ENCODE measurements around the gene CD200.

The CD200 gene

GRCh38 chr3:112354642-112355306, 21.8 kb downstream of the CD200 start:
- Mint-ChIP-seq H3K4me3 (no peak overlapping the region), H3K4me1 (peaks cover 51% of the 10 kb centered on the region), H3K27me3 (ENCODE audit: low read depth, poor library complexity) (no peaks in the 10 kb centered on the region), H3K36me3 (ENCODE audit: low read depth) (peaks cover 81% of the 10 kb centered on the region), H3K9me3 (no peaks in the 10 kb centered on the region), H3K27ac (peak overlapping the region; percentile 17)
- DNase-seq, result no peak
- TF ChIP-seq, protein P1, sequence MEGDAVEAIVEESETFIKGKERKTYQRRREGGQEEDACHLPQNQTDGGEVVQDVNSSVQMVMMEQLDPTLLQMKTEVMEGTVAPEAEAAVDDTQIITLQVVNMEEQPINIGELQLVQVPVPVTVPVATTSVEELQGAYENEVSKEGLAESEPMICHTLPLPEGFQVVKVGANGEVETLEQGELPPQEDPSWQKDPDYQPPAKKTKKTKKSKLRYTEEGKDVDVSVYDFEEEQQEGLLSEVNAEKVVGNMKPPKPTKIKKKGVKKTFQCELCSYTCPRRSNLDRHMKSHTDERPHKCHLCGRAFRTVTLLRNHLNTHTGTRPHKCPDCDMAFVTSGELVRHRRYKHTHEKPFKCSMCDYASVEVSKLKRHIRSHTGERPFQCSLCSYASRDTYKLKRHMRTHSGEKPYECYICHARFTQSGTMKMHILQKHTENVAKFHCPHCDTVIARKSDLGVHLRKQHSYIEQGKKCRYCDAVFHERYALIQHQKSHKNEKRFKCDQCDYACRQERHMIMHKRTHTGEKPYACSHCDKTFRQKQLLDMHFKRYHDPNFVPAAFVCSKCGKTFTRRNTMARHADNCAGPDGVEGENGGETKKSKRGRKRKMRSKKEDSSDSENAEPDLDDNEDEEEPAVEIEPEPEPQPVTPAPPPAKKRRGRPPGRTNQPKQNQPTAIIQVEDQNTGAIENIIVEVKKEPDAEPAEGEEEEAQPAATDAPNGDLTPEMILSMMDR (IDR thresholded peaks at IDR 0.05), result no peak

DNA sequence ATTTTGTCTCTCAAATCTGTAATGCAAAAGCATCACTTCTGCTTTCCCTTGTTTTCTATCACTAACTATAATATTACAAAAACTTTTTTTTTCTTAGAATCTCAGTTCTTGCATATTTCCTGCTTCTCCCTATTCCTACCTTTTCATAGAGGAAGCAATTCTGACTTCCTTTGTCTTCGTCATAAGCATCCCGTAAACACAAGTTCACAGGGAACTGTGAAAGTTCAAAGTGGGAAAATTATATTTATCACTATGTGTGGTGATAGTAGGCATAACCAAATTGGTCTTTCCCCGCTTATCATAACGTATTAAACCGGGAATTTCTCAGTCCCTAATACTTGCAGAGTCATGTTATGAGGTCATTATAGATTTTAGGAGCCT, 22.3 kb downstream of the CD200 start:
- TF ChIP-seq, protein P1 (IDR thresholded peaks at IDR 0.05), result no peak
- Mint-ChIP-seq H3K36me3 (ENCODE audit: low read depth) (peaks cover 76% of the 10 kb centered on the region), H3K4me3 (no peak overlapping the region), H3K4me1 (peaks cover 46% of the 10 kb centered on the region), H3K27ac (no peak overlapping the region), H3K27me3 (ENCODE audit: low read depth, poor library complexity) (no peaks in the 10 kb centered on the region), H3K9me3 (no peaks in the 10 kb centered on the region)
- no peak for DNase-seq

DNA sequence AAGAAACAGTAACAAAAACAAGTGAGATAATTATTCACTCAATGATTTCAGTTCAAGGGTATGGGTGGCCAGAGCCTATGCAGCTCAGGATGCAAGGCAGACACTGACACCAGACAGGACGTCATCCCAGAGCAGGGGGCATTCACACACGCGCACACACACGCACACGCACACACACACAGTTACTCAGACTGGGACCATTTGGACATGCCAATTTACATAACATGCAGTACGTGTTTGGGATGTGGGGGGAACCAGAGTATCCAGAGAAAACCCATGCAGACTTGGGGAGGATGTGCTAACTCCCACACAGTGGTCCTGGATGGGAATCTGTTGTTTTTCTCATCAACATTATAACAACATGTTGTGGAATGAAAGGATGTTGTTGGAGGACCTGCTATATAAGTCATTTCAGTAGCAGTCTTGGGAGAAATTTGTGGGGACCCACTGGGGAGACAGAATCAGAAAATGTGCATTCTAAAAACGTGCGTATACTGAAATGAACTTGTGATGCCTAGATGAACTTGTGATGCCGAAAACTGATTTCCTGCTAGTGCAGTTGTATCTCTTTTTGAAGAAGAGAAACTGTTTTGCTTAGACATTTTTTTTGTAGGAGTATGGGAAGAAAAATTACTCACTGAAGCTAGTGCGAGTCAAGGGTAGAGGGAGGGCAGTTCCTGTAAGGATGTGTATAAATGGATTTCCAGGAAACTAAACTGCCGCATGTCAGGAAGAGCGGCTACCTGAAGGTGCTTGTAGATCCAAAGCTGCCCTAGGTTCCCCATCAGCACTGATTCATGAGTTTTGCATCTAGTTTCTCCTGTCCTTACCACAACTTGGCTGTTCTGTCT, 25.2 kb downstream of the CD200 start:
- no peak for DNase-seq
- Mint-ChIP-seq H3K27ac (peak overlapping the region; percentile 23), H3K4me1 (peaks cover 17% of the 10 kb centered on the region), H3K4me3 (no peak overlapping the region), H3K9me3 (no peaks in the 10 kb centered on the region), H3K27me3 (ENCODE audit: low read depth, poor library complexity) (no peaks in the 10 kb centered on the region), H3K36me3 (ENCODE audit: low read depth) (peaks cover 78% of the 10 kb centered on the region)
- TF ChIP-seq, protein P1 (IDR thresholded peaks at IDR 0.05), result no peak

DNA sequence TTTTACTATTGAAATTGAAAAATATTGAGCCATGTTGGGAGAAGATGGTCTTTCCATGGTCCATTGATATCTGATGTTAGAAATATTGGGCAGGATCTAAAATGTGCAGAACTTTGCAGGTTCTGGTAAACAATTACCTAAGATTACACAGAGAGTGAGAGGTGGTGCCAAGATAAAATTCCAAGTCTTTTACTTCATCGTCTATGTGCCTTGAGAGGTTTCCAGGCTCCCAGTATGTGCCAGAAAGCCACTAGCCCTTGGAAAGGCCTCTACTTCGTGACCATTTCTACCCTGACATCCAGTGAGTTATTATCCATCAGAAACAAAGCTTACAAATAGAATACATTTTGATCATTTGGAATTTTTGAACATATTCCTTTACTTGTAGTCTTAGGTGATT, 27.6 kb downstream of the CD200 start:
- Mint-ChIP-seq H3K4me3 (no peak overlapping the region), H3K4me1 (peaks cover 6% of the 10 kb centered on the region), H3K9me3 (no peaks in the 10 kb centered on the region), H3K36me3 (ENCODE audit: low read depth) (peaks cover 74% of the 10 kb centered on the region), H3K27me3 (ENCODE audit: low read depth, poor library complexity) (no peaks in the 10 kb centered on the region), H3K27ac (no peak overlapping the region)
- TF ChIP-seq, protein P1 (IDR thresholded peaks at IDR 0.05), result no peak
- no peak for DNase-seq

- Mint-ChIP-seq H3K27me3 (ENCODE audit: low read depth, poor library complexity) (no peaks in the 10 kb centered on the region), H3K36me3 (ENCODE audit: low read depth) (peaks cover 68% of the 10 kb centered on the region), H3K27ac (no peak overlapping the region), H3K9me3 (no peaks in the 10 kb centered on the region), H3K4me1 (peaks cover 12% of the 10 kb centered on the region), H3K4me3 (no peak overlapping the region)
- TF ChIP-seq, protein P1 (IDR thresholded peaks at IDR 0.05), result no peak
- no peak for DNase-seq
These were observed 29.3 kb downstream of the CD200 start for GRCh38 chr3:112362221-112362620.
